Esophagus muscularis mucosa (tissue), 4 donors: ENCODE results near the gene SCRG1.

ENCODE experiments used
- CTCF ChIP-seq, 3 experiments: fragments of 200-600 bp in 2 of 3; fragments of 450-650 bp in 1 of 3; sonication (generic) in 2 of 3; IDR thresholded peaks; one replicate each; pipeline ENCODE4 v1.5.1; 2017 to 2019; ENCODE audit warnings: antibody characterized with exemption in 3 of 3, mild to moderate bottlenecking in 2 of 3, moderate library complexity in 1 of 3
- EP300 ChIP-seq: sonication (generic); formaldehyde crosslinking; IDR thresholded peaks from one replicate; pipeline ENCODE4 v1.6.1; 2017; ENCODE audit warnings: antibody characterized with exemption
- POLR2A ChIP-seq: fragments of 450-650 bp; IDR thresholded peaks from one replicate; pipeline ENCODE4 v1.6.1; 2017; ENCODE audit warnings: antibody characterized with exemption, moderate library complexity, mild to moderate bottlenecking, low read depth
- POLR2AphosphoS5 ChIP-seq, 2 donors: sonication (generic); formaldehyde crosslinking; IDR thresholded peaks; one replicate each; pipeline ENCODE4 v1.6.1; 2017; ENCODE audit warnings: antibody characterized with exemption in 2 of 2

DNA sequence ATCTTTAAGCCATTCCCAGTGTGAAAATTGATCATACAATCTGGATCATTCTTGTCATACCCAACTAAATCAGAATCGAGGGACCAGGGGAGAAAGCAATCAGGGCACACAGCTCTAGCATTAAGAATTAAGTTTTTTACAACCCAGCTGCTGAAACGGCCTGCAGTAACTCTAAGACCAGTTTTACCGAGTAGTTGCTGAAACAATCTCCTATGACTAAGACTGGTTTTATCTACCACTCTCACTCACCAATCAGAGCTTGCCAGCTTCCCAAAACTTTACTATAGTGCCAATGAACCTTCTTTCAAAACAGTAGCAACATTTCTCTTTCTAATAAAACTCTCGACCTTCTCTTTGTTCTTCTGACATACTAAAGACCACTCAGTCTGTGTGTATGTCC is 31.0 kb downstream of the SCRG1 start:
- TF ChIP-seq EP300 (no peak), CTCF (IDR thresholded peaks at IDR 0.05) (no peak), POLR2A (no peak), POLR2AphosphoS5 (IDR thresholded peaks at IDR 0.05) (no peak)
